ENCODE results near the gene CHRNA1.

DNA sequence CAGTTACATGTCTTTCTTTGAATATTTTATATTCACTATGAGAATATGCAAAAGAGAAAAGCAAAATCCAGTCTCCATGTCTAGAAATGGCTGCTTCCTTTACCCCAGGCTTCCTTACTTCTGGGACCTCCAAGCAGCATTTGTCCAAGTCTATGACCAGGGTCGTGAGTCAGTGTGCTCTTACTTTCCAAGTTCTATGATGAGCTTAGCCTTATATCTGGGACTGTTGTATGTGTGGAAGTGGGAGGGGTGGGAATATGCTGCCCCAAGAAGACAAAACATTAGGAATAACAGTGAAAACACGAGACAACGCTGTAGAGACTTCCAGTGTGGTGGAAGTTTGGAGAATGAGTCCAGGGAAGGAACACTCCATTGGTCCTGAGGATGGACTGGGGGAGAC is 21.2 kb upstream of the CHRNA1 start:
- no peak for TF ChIP-seq EP300 (IDR thresholded peaks at IDR 0.05)
- TF ChIP-seq POLR2AphosphoS5 (IDR thresholded peaks at IDR 0.05), result no peak
- TF ChIP-seq, protein P1, sequence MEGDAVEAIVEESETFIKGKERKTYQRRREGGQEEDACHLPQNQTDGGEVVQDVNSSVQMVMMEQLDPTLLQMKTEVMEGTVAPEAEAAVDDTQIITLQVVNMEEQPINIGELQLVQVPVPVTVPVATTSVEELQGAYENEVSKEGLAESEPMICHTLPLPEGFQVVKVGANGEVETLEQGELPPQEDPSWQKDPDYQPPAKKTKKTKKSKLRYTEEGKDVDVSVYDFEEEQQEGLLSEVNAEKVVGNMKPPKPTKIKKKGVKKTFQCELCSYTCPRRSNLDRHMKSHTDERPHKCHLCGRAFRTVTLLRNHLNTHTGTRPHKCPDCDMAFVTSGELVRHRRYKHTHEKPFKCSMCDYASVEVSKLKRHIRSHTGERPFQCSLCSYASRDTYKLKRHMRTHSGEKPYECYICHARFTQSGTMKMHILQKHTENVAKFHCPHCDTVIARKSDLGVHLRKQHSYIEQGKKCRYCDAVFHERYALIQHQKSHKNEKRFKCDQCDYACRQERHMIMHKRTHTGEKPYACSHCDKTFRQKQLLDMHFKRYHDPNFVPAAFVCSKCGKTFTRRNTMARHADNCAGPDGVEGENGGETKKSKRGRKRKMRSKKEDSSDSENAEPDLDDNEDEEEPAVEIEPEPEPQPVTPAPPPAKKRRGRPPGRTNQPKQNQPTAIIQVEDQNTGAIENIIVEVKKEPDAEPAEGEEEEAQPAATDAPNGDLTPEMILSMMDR (IDR thresholded peaks at IDR 0.05), result no peak
- TF ChIP-seq POLR2A (IDR thresholded peaks at IDR 0.05), result no peak
